HUES6 (cell line): ENCODE results near the gene CEP131.

ENCODE experiments used
- H3K27ac ChIP-seq: 2 replicates; pipeline ENCODE4 v1.7.0; 2013; ENCODE audit warnings: low read depth, mild to moderate bottlenecking, low read length, inconsistent platforms
- H3K27me3 ChIP-seq: 2 replicates; pipeline ENCODE4 v1.6.1; 2013; ENCODE audit warnings: low read length; ENCODE audit not compliant: control insufficient read depth, insufficient read depth
- H3K36me3 ChIP-seq: 2 replicates; pipeline ENCODE4 v1.6.1; 2013; ENCODE audit warnings: low read length; ENCODE audit not compliant: control insufficient read depth, insufficient read depth
- H3K4me1 ChIP-seq: 2 replicates; pipeline ENCODE4 v1.6.1; 2013; ENCODE audit warnings: low read length; ENCODE audit not compliant: control insufficient read depth, insufficient read depth
- H3K4me3 ChIP-seq: 2 replicates; pipeline ENCODE4 v1.5.1; 2013; ENCODE audit warnings: low read depth, low read length
- H3K9ac ChIP-seq: one replicate; pipeline ENCODE4 v1.6.1; 2013; ENCODE audit warnings: mild to moderate bottlenecking, low read length
- H3K9me3 ChIP-seq: 2 replicates; pipeline ENCODE4 v1.6.1; 2013; ENCODE audit warnings: low read depth, low read length; ENCODE audit not compliant: control insufficient read depth, insufficient read depth

The CEP131 gene

GRCh38 chr17:81142301-81143199, 80.2 kb downstream of the CEP131 start:
- Histone ChIP-seq H3K27me3 (no peaks in the 10 kb centered on the region), H3K36me3 (no peaks in the 10 kb centered on the region), H3K9ac (no peak overlapping the region), H3K4me1 (no peaks in the 10 kb centered on the region), H3K27ac (no peak overlapping the region), H3K9me3 (no peaks in the 10 kb centered on the region; the same call in 1 of the 2 replicates), H3K4me3 (no peak overlapping the region)

- Histone ChIP-seq H3K4me1 (no peaks in the 10 kb centered on the region), H3K27me3 (no peaks in the 10 kb centered on the region), H3K9me3 (no peaks in the 10 kb centered on the region; the same call in 1 of the 2 replicates), H3K4me3 (no peak overlapping the region), H3K36me3 (no peaks in the 10 kb centered on the region), H3K9ac (no peak overlapping the region), H3K27ac (no peak overlapping the region)
Observed at GRCh38 chr17:81140695-81141094, 82.1 kb downstream of the CEP131 start.

DNA sequence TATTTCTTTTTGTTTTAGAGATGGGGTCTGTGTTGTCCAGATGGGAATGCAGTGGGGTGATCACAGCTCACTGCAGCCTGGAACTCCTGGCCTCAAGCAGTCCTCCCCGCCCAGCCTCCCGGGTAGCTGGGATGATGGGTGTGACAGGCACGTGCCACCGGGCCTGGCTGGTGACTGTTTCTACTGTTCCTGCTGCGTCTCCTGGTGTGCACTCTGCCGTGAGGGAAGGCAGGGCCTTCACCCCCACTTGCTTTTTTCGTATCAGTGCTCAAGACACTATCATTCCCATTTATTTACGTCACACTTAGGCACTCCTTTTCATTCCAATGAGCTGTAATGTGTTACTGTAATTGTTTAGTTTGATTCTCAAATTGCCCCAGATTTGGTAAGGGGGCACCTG, 82.7 kb downstream of the CEP131 start:
- Histone ChIP-seq H3K27me3 (no peaks in the 10 kb centered on the region), H3K9ac (no peak overlapping the region), H3K4me3 (no peak overlapping the region), H3K4me1 (no peaks in the 10 kb centered on the region), H3K27ac (no peak overlapping the region), H3K36me3 (no peaks in the 10 kb centered on the region), H3K9me3 (no peaks in the 10 kb centered on the region; the same call in 1 of the 2 replicates)
